ENCODE data around the gene BTBD3.

Gene BTBD3

DNA sequence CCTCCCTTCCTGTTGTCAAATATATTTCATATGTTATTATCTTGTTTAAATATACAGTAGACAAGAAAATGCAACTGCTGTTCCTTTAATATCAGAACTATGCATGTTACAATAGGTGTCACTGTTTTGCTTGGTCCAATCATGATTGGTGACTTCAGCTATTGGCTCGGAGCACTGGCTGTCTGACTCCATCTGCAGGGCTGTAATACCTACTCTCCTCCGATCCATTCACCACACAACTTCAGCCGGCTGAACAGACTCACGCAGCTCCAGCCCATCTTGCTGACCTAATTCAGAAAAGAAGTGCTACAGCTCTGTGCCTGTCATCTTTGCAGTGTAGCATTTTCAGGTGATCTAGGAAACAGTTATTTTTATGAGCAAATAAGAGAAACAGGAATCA, at the start of gene BTBD3:
Gene BTBD3 (plus strand): TSS at position 231 of the 400 bp plus-strand sequence. CDS start 383 bp downstream, outside the sequence.
- no peak for DNase-seq (ENCODE audit: low read depth in 2 of 2)

DNA sequence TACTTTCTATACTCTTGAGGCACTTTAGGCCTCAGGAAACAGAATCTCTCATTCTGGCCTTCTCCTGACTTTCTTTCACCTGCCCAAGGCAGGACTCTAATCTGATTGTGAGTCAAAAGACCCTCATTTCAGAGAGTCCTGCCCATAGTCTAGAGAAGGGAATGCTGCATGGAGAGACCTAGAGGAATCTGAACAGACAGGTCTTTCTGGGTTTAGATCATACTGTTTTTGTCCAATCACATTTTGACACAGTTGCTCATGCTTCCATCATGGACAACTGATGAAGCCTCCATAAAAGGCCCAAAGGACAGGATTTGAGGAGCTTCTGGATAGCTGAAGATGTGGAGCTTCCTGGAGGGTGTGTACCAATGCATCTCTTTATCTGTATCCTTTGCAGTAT, 48.1 kb upstream of the BTBD3 start:
- DNase-seq (ENCODE audit: low read depth in 2 of 2) = no peak

DNA sequence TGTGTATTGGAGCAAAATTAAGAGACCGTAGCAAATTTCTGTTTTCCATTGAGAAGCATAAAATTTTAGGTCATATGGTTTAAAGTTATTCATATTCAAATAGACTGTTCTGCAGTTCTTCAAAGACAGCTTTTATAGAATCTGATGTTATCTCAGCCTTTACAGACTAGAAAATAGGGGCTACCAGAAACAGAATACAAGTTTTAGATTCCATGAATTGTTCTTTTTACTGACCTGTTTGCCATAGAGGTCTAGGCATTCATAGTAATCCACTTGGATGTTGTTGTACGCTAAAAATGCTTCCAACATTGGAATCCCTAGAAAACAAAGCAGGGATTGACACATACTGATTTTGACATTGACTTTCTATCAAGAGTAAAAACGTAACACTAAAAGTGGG, 47.3 kb upstream of the BTBD3 start:
- no peak for DNase-seq (ENCODE audit: low read depth in 2 of 2)

DNA sequence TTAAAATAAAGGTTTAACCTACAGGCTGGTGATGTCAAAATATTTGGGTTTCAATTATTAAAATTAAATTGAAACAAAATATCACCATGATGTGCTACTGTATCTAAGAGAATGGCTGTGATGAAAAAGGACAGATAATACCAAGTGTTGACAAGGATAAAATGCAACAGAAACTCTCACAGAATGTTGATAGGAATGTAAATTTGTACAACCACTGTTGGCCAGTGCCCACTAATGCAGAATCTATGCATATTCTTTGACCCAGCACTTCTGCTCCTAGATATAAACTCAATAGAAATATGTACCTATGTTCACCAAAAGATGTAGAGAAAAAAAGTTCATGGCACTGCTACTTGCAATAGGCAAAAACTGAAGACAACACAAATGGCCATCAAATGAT, 41.1 kb upstream of the BTBD3 start:
- no peak for DNase-seq (ENCODE audit: low read depth in 2 of 2)

DNA sequence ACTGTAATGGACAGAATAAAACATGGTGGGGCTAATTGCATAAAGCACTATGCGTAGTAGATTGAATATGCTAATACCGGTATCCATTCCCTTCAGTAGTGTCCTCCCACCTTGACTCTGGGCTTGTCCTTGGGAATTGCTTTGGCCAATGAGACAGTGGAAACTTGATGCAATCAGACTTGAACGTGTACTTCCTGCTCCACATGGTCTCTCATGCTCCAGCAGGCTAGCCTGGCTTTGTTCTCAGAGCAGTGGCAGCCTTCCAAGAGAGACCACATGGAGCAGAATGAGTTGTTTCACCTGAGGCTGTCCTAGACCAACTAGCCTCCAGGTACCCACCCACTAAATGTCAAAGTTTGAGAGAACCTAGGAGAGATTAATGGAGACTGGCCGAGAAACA, 37.0 kb upstream of the BTBD3 start:
- DNase-seq (ENCODE audit: low read depth in 2 of 2) = no peak

DNA sequence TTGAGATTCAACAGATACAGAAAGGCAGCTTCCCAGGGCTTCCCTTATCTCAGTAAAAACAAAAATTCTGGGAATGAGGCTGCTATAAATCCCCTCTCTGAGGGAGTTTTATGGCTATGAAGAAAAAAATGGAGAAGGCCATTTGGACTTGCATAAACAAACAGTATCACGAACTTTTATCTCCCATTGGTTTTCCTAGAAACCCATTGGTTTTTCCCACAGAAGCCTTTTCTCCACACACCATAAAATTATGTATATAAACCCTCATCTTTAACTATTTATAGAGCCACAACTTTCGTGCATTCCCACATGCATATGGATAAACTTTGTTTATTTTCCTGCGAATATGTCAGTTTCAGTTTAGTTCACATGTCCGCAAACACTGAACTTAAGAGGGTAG, 36.2 kb upstream of the BTBD3 start:
- DNase-seq (ENCODE audit: low read depth in 2 of 2) = no peak

DNA sequence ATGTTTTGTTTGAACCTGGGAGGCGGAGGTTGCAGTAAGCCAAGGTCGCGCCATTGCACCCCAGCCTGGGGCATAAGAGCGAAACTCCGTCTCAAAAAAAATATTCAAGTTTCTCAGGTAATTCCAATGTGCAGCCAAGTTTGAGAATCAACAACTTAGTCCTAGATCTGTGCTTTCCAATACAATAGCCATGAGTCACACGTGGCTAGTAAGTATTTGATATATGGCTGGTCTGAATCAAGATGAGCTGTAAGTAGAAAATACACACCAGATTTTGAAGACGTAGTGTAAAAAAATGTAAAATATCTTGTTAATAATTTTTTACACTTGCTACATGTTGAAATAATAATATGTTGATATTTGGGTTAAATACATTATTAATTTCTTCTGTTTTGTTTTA, 35.0 kb upstream of the BTBD3 start:
- DNase-seq (ENCODE audit: low read depth in 2 of 2) = no peak

DNA sequence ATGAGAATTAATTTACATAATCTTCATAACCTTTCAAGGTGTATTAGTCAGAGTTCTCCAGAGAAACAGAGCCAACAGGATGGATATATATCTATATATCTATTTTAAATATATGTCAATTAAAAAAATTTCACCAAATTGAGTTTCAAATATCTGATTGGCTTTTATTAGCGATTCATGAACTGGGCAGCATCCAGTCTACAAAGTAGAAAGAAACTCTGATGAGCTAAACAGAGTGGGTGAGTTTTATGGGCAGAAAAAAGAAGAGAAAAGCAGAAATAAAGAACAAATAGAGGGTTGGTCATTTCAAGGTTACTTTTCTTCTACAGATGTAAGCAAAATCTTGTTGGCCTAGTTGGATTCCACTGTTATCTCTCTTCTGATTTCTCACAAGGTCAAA, 29.0 kb upstream of the BTBD3 start:
- no peak for DNase-seq (ENCODE audit: low read depth in 2 of 2)

DNA sequence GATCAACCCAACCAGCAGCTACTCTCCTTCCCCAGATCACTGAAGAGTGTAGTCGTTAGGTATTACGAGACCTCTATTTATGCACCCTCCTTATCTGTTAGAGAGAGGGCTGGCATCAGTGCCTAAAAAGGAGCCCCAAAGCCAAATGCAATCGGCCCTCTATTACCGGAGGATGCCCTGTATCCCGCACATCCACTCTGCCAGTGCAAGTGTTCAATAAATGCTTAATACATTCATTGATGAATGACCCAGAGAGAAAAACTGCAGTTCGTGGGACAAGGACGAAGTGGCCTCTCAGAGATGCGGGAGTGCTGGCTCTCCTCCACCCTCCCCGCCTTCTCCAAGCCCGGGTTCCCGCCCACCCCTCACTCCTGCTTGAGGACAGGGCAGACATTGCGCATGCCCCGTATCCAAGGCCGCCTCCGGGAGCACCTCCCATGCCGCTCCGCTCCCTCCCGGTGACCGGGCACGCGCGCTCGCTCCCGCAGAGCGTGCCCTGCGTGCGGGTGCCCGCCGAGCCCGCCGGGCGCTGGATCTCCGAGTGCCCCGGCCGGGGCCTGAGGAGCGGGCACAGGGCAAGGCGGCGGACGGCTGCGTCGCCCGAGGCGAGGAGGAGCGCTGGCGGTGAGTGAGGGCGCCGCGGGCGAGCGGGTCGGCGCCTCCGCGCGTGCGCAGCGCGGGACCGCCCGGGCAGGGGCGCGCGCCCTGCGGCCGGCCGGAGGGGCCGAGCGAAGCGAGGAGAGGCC, 27.2 kb upstream of the BTBD3 start:
- no peak for DNase-seq (ENCODE audit: low read depth in 2 of 2)

DNA sequence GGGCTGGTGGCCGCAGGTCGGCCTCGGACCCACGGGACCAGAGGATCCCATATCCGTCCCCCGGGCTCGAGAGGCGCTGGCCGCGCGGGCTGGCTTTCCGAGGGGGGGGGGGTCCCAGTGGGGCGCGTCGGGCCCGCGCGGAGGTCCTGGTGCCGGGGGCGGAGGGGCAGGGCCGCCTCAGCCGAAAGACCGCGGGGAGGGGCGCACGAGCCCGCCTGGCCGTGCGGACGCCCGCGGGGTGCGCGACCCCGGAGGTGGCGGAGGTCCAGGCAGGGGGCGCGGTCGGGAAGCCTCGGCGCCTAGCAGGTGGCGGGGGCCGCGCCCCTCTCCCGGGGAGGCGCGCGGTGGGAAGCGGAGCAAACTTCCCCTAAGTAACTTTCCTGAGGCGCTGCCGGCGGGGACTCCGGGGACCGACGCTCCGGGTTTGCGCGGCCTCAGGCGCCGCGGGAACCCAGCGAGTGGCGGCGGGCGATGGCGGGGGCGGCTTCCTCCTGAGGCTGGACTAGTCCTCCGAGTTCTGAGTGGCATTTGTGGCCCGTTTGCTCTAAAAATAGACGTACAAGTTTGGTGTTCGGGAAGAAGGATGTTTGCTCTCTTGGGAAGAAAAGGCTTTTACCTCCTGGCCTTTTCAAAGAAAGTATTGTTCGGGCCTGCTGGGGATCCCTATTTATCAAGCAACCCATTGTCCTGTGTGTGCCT, 26.5 kb upstream of the BTBD3 start:
- no peak for DNase-seq (ENCODE audit: low read depth in 2 of 2)

DNA sequence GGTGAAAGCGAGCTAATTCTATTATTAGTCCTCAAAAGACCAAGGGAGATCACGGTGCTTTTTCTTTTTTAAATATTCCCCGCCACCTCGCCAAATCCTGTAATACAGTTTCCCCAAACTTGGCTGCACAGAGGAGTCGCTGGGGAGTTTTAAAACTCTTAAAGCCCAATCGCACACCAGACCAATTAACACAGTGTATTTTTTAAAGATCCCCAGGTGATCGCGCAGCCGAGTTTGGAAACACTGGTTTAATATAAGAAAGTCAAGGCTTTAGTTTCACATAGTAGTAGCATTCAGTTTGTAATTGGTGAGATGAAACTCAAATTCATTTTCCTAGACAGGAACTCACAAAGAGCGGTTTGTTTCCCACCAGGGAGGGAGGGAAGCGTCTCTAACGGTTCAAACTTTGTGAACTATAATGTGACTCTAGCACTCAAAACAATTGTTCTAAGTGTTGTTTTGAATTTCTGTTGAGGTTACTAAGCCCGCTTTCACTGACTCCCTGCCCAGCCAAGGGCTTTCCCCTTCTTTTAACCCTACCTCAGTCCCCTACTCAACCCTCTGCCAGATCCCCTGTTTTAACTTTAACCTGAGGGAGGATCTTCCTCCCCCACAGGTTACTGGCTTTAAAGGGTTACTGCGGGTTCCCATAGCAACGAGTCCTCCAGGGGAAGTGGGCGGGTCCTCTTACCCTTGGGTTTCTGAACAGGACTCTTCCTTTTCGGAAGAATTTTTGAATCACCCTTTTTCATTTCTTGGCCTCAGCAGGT, 25.7 kb upstream of the BTBD3 start:
- no peak for DNase-seq (ENCODE audit: low read depth in 2 of 2)

DNA sequence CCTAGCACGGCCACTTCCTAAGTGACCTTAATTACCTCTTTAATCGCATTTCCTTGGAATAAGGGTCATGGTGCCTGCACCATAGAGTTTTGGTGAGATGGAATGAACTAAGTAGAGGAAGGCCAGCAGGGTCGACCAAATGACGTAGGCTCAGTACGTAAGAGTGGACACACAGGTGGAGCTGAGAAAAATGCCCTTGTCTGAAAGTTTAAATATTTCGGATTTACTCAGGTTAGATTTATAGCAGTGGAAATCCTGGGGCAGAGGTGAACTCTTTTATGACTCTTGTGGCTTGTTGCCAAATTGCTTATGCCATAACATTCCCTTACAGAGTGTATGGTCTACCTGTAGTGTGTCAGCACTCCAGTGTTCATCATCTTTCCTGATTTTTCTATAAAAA, 23.6 kb upstream of the BTBD3 start:
- no peak for DNase-seq (ENCODE audit: low read depth in 2 of 2)

DNA sequence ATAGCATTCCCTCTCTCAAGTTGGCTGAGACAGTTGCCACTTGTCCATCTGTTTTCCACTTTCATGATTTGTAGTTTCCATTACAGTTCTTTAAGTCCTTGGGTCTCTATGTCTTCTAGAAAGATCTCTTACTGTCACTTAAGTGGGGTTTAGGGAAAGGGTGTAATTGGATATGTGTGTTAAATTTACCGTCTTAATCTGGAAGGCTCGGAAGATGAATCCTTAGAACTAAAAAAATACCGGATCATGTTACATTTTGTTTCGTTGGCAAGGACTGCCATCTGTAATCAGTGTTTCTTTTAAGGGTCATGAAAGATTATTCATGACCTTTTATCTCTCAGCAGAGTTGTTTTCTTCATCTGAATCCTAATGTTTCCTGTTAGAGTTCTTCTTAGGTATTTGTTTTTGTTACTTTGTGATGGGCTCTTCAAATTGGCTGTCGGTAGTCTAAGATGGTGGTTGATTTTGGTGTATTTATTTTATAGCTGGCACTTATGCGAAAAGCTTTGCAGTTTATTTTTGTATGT, 21.8 kb upstream of the BTBD3 start:
- no peak for DNase-seq (ENCODE audit: low read depth in 2 of 2)

DNA sequence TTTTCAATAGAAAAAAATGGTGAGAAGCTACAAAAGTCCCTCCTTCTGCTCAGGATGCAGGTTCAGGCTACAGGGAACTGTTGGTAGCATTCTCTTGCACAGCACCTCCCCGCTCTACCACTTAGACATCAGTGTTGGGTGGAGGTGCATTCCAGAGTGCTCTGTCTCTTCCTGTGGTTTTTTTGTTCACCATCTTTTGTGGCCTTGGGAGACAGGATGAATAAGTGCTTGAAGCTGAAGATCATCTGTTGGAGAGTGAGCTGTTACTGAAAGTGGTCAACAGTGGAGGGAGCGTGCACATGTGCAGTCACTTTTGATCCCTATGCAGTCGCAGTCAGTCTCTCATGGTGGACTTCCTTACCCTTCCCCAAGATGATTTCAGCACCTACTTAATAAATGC, 16.6 kb upstream of the BTBD3 start:
- DNase-seq (ENCODE audit: low read depth in 2 of 2) = no peak

DNA sequence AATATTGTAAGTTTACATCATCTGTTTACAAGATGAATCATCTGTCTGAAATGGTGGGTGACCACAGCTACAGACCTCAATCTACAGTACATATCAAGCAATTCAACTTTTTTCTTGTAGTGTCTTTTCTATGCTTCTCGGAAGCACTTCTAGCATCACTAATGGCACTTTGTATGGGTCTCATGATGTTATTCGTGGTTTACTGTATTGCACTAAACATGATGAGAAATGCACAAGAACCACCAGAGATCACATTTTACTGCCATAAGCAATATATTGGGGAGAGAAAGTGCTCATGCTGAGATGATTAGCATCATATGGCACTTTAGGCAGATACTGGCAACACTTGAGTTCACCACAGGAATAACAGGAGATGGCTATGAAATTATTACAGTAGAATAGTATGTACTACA, 15.4 kb upstream of the BTBD3 start:
- DNase-seq (ENCODE audit: low read depth in 2 of 2) = no peak

DNA sequence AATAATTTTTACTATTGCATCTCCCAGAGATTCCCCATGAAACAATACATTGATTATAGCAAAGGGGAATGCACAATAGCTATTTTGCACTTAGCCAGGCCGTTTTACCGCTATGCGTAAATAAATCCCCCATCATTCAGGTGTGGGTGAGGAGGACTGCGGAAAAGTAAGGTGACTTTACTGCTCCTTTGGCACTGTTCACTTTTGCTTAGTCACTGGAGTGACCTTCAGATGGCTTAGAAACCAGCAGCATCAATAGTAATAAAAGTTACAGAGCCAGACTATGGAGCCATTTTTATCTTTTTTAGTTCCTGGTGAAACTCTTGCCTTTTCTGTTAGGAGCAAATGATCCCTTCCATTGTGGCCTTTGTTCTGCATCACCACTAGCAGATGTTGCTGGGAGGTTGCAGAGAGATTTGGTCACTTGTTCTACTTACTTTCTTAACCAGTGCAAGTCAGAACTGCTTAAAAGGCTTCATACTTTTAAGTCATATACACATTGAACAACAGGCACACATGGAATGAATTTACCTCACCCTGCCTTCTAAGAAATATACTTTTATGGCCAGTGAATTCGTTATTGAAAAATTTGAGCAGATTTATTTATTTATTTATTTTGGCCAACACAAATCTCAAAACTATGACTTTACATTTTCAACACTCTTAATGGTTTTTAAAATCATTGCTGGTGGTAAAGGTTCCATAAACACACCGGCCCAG, 12.1 kb upstream of the BTBD3 start:
- DNase-seq (ENCODE audit: low read depth in 2 of 2) = no peak

DNA sequence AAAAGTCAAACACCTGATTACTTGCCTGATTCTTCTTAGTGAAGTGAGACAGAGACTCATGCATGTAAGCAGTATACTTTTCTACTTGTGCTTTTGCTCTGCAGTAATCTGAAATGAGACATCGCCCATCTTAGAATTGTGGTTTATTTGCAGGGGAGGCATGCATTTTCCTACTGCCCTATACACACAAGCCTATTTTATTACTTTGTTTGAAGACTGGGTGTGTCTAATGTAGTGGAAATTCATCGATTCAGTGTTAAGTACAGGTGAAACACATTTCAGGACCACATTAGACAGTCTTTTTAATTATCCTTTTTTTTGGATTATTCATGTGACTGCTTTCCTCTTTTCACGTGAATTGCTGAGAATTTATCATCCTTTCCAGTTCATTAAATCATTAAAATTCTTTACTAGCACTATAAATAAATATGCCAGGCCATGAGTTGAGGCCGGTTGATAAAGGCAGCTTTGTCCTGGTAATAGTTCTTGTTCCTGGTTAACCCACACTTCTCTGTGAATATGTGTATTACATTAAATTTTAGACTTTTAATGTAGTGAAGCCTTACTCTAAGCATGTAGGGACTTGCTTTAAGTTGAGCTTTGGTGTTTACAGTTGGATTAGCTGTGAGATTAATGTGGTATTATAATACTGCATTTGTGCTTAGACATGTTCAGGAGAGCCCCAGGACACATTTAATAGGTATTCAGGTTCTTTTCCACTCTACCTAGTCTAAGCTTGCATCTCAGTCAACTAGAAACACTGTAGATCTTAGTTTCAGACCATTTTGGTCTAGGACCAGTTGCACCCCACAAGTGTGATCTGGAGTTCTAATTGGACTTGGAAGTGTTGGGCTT, 10.8 kb upstream of the BTBD3 start:
- no peak for DNase-seq (ENCODE audit: low read depth in 2 of 2)

DNA sequence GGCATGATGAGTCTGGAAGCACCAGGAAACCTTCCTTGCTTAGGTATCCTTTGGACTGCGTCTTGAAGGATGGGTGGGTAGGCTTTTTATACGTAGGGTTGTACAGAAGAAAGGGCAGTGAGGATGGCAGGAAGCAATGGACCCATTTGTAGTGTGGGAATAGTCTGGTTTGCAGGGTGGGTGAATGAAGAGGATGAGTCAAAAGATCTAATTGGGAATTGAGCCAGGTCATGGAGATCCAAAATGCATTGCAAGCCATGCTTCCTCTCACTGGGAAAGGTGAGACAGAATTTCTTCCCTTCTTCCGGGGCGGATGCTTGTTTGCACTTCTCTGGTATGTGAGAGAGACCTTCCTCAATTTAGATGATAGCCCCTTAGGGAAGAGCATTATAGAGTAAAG, 10.1 kb upstream of the BTBD3 start:
- DNase-seq (ENCODE audit: low read depth in 2 of 2) = no peak

DNA sequence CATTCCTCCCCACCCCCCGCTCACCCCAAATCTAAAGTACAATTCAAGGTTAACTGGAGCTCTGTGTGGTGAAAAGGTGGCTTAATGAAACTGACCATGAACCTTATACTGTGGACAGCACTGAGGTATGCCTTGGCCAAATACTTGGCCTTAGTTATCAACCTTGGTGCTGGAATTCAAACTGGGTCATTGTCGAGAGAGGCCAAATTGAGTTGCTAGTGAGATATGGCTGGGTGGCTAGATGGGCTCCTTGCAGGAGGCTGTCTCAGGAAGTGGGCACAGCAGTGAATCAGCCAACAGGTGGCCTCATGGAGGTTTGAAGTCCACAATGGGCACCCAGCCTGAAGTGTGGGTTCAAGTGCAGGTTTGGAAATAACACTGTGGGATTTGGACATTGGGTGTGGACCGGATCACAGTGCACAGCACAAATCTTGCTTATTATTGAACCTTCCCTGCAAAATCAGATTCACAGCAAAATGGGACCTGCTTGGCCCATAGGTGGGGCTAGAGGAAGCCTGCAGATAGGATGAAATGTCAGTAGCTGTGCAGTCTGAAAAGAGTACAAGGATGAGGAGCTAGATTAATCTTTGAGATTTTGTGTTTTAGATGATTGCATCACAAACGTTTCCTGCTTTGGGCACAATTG, 5.6 kb upstream of the BTBD3 start:
- DNase-seq (ENCODE audit: low read depth in 2 of 2) = no peak

DNA sequence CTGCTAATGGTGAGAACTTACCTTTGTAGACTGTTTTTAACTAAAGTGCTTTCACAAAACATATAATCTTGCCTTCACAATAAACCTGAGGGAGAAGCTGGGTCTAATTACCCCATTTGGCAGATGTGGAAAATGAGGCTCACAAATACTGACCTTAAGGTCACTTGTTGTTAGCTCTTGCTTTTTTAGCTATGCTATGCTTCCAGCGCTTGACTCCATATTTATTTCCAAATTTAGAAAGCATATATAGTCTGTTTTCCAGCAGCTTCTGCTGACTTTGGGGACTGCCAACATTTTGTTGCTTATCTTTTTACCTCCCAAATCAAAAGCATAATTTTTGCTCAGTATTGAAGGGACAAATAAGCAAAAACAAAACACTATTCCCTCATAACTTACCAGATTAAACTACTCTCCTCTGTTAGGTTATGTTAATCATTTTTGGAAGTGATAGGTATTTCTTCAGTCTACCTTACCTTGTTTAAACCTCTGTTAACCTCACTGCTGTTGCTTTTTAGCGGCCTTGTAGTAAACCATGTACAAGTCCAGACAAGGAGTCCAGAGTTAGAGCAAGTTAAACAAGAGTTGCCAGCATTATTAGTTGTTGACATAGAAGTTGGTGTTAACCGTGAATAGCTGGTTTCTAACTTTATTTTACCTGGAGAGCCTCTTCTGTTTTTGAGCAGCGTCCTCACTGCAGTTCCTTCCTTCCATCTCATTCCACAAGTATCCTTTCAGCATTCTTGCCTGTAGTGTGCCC, 4.9 kb upstream of the BTBD3 start:
- no peak for DNase-seq (ENCODE audit: low read depth in 2 of 2)
